ENCODE results near the gene ABCC4. TPM values are rescaled to one million over a fixed set of nuclear protein-coding genes. Genes with fewer than 3 reads are reported as not detected.

Gene ABCC4
- total and polyA plus RNA-seq, 9 of the 15 experiments (the other 6 are each of a cell fraction or from before 2014, with no cell fraction given) = 9.4 to 46.1 (median 25.4) TPM

DNA sequence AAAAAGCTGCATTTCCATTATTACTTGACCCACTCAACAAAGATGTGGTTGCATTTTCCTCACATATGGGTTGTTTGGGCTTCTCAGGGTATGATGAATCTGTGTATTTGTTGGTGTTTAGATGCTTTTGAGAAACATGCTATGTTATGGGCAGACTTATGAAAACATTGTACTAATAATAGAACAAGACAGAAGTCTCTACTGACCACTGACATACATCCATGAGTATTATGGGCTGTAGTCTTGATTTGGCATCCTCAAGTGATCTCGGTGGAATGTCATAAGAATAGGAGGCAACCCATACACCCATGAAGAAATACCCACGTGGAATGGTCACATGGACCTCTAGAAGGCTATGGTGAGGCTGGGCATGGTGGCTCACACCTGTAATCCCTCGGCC lies 36.3 kb upstream of the ABCC4 start (continued):
- TF ChIP-seq, protein P1, sequence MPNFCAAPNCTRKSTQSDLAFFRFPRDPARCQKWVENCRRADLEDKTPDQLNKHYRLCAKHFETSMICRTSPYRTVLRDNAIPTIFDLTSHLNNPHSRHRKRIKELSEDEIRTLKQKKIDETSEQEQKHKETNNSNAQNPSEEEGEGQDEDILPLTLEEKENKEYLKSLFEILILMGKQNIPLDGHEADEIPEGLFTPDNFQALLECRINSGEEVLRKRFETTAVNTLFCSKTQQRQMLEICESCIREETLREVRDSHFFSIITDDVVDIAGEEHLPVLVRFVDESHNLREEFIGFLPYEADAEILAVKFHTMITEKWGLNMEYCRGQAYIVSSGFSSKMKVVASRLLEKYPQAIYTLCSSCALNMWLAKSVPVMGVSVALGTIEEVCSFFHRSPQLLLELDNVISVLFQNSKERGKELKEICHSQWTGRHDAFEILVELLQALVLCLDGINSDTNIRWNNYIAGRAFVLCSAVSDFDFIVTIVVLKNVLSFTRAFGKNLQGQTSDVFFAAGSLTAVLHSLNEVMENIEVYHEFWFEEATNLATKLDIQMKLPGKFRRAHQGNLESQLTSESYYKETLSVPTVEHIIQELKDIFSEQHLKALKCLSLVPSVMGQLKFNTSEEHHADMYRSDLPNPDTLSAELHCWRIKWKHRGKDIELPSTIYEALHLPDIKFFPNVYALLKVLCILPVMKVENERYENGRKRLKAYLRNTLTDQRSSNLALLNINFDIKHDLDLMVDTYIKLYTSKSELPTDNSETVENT (CRISPR knock-in tag; IDR thresholded peaks at IDR 0.05) = no peak
- TF ChIP-seq, protein P2, sequence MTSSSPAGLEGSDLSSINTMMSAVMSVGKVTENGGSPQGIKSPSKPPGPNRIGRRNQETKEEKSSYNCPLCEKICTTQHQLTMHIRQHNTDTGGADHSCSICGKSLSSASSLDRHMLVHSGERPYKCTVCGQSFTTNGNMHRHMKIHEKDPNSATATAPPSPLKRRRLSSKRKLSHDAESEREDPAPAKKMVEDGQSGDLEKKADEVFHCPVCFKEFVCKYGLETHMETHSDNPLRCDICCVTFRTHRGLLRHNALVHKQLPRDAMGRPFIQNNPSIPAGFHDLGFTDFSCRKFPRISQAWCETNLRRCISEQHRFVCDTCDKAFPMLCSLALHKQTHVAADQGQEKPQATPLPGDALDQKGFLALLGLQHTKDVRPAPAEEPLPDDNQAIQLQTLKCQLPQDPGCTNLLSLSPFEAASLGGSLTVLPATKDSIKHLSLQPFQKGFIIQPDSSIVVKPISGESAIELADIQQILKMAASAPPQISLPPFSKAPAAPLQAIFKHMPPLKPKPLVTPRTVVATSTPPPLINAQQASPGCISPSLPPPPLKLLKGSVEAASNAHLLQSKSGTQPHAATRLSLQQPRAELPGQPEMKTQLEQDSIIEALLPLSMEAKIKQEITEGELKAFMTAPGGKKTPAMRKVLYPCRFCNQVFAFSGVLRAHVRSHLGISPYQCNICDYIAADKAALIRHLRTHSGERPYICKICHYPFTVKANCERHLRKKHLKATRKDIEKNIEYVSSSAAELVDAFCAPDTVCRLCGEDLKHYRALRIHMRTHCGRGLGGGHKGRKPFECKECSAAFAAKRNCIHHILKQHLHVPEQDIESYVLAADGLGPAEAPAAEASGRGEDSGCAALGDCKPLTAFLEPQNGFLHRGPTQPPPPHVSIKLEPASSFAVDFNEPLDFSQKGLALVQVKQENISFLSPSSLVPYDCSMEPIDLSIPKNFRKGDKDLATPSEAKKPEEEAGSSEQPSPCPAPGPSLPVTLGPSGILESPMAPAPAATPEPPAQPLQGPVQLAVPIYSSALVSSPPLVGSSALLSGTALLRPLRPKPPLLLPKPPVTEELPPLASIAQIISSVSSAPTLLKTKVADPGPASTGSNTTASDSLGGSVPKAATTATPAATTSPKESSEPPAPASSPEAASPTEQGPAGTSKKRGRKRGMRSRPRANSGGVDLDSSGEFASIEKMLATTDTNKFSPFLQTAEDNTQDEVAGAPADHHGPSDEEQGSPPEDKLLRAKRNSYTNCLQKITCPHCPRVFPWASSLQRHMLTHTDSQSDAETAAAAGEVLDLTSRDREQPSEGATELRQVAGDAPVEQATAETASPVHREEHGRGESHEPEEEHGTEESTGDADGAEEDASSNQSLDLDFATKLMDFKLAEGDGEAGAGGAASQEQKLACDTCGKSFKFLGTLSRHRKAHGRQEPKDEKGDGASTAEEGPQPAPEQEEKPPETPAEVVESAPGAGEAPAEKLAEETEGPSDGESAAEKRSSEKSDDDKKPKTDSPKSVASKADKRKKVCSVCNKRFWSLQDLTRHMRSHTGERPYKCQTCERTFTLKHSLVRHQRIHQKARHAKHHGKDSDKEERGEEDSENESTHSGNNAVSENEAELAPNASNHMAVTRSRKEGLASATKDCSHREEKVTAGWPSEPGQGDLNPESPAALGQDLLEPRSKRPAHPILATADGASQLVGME (CRISPR knock-in tag; IDR thresholded peaks at IDR 0.05) = no peak
- no peak for TF ChIP-seq SRSF3 (IDR thresholded peaks at IDR 0.05; ENCODE audit: insufficient read depth, low read length)
- no peak for TF ChIP-seq USF1 (CRISPR knock-in tag; IDR thresholded peaks at IDR 0.05)
- TF ChIP-seq SRSF7 (optimal IDR thresholded peaks at IDR 0.05; ENCODE audit: low read depth, low read length) = no peak
- no peak for TF ChIP-seq MCM7 (IDR thresholded peaks at IDR 0.05)
- no peak for TF ChIP-seq ZNF175 (CRISPR knock-in tag; IDR thresholded peaks at IDR 0.05; ENCODE audit: low read depth)
- TF ChIP-seq ZNF354B (CRISPR knock-in tag; IDR thresholded peaks at IDR 0.05) = no peak
- no peak for TF ChIP-seq ARHGAP35 (IDR thresholded peaks at IDR 0.05; ENCODE audit: partially characterized antibody)
- TF ChIP-seq SP1 (CRISPR knock-in tag; IDR thresholded peaks at IDR 0.05) = no peak
- TF ChIP-seq ZNF445 (CRISPR knock-in tag; IDR thresholded peaks at IDR 0.05; ENCODE audit: low read depth) = no peak

Data from K562 (cell line).